ENCODE results near the gene EML1. TPM values are rescaled to one million over a fixed set of nuclear protein-coding genes. Genes with fewer than 3 reads are reported as not detected.

The EML1 gene
- total RNA-seq, 5 donors from 2014 or later (not counting 1 experiment from before 2014, with no cell fraction given): 0.53 to 1.4 (median 0.60) TPM; not detected in 2

DNA sequence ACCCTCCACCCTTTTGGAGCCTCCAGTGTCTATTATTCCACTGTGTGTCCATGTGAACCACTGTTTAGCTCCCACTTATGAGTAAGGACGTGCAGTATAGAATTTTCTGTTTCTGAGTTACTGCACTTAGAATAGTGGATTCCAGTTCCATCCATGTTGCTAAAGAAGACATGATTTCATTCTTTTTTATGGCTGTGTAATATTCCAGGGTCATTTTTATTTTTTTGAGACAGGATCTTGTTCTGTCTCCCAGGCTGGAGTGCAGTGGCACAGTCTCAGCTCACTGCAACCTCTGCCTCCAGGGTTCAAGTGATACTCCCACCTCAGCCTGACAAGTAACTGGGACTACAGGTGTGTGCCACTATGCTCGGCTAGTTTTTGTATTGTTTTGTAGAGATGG, 31.6 kb downstream of the EML1 start:
- H3K36me3 ChIP-seq (ENCODE audit: control insufficient read depth in 2 of 2, extremely low read depth in 1 of 2, insufficient read depth in 1 of 2, low read length in 1 of 2): no peaks in the 10 kb centered on the region

DNA sequence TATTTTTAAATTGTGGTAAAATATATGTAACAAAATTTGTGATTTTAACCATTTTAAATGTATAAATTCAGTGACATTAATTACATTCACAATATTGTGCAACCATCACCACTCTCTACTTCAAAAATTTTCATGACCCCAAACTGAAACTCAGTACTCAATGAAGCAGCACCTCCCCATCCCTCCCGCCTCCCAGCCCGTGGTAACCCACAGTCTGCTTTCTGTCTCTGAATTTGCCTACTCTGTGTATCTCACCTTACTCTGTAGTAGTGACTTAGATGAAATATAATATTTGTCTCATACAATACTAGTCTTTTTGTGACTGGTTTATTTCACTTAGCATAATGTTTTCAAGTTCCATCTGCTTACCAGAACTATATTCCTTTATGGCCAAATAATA, 36.2 kb downstream of the EML1 start:
- H3K4me1 Mint-ChIP-seq: no peaks in the 10 kb centered on the region
- H3K27me3 Mint-ChIP-seq: peaks cover 51% of the 10 kb centered on the region in 2 donors
- H3K4me3 Mint-ChIP-seq: no peak overlapping the region
- H3K27ac Mint-ChIP-seq: no peak overlapping the region
- Histone ChIP-seq H3K4me3 (ENCODE audit: control insufficient read depth in 1 of 2, extremely low read depth in 1 of 2, low read length in 1 of 2) (no peak overlapping the region), H3K9me3 (no peaks in the 10 kb centered on the region), H3K27me3 (replicated peaks in 1 of 2; ENCODE audit: control insufficient read depth in 2 of 2, extremely low read depth in 1 of 2, insufficient read depth in 2 of 2, low read length in 1 of 2) (peaks cover 8 to 18% of the 10 kb centered on the region in 2 experiments), H3K36me3 (ENCODE audit: control insufficient read depth in 2 of 2, extremely low read depth in 1 of 2, insufficient read depth in 1 of 2, low read length in 1 of 2) (no peaks in the 10 kb centered on the region), H3K4me1 (ENCODE audit: control insufficient read depth in 1 of 2, extremely low read depth in 1 of 2, insufficient read depth in 2 of 2, low read length in 2 of 2) (no peaks in the 10 kb centered on the region), H3K27ac (ENCODE audit: low read length) (no peak overlapping the region)
- WGBS (ENCODE audit: insufficient coverage): no CpG with 5 or more reads among the region's 2 CpGs
- ATAC-seq (replicated peaks in 1 of 4) (no peak), DNase-seq (no peak)
- no peaks in the 10 kb centered on the region for H3K36me3 Mint-ChIP-seq
- POLR2A ChIA-PET: no interaction called here
- CTCF ChIA-PET: no interaction called here
- no peaks in the 10 kb centered on the region for H3K9me3 Mint-ChIP-seq

More for the DNA sequence above, 31.6 kb downstream of the EML1 start:
- no peak overlapping the region for H3K4me3 ChIP-seq (ENCODE audit: control insufficient read depth in 1 of 2, extremely low read depth in 1 of 2, low read length in 1 of 2)
- Mint-ChIP-seq H3K27ac (no peak overlapping the region), H3K36me3 (no peaks in the 10 kb centered on the region), H3K4me1 (peaks cover 18 to 21% (median 19%) of the 10 kb centered on the region in 3 donors), H3K4me3 (no peak overlapping the region), H3K27me3 (peaks cover 39 to 41% of the 10 kb centered on the region in 2 donors), H3K9me3 (no peaks in the 10 kb centered on the region)
- ChIA-PET CTCF (interaction anchor here in 1 of 2 donors (0.6 kb wide), 1 partner anchor 10 kb away, joined by 3 read pairs; no protein-coding TSS in a partner anchor), POLR2A (no interaction called here)
- no peak overlapping the region for H3K27ac ChIP-seq (ENCODE audit: low read length)
- peaks cover 10 to 32% of the 10 kb centered on the region in 2 experiments for H3K27me3 ChIP-seq (replicated peaks in 1 of 2; ENCODE audit: control insufficient read depth in 2 of 2, extremely low read depth in 1 of 2, insufficient read depth in 2 of 2, low read length in 1 of 2)
- WGBS (ENCODE audit: insufficient coverage): no CpG with 5 or more reads among the region's 2 CpGs
- no peaks in the 10 kb centered on the region for H3K9me3 ChIP-seq
- peaks cover 0 to 9% of the 10 kb centered on the region in 2 experiments for H3K4me1 ChIP-seq (ENCODE audit: control insufficient read depth in 1 of 2, extremely low read depth in 1 of 2, insufficient read depth in 2 of 2, low read length in 2 of 2)
- DNase-seq (no peak), ATAC-seq (replicated peaks in 1 of 4) (no peak)

DNA sequence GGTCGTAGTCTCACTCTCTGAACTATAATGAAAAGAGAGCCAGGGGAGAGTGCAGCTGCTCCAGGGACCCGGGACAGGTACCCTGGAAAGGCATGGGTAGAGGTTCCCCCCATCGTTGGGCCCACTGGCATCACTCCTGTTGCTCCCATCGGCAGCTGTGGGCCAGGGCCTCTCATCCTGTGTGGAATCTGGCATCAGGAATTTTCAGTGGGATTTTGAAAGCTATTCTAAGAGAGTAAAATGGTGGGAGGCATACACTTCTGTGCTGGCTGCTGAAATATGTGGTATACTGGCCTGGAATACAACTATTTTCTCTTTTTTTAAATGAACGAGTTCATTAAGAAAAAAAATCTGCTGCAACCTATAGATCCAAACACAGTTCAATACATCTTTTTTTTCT, 38.1 kb downstream of the EML1 start:
- Mint-ChIP-seq H3K36me3 (no peaks in the 10 kb centered on the region), H3K9me3 (no peaks in the 10 kb centered on the region), H3K27ac (no peak overlapping the region), H3K27me3 (peaks cover 55 to 62% of the 10 kb centered on the region in 2 donors), H3K4me1 (no peaks in the 10 kb centered on the region), H3K4me3 (no peak overlapping the region)
- Histone ChIP-seq H3K36me3 (ENCODE audit: control insufficient read depth in 2 of 2, extremely low read depth in 1 of 2, insufficient read depth in 1 of 2, low read length in 1 of 2) (no peaks in the 10 kb centered on the region), H3K27ac (ENCODE audit: low read length) (no peak overlapping the region), H3K9me3 (no peaks in the 10 kb centered on the region), H3K27me3 (replicated peaks in 1 of 2; ENCODE audit: control insufficient read depth in 2 of 2, extremely low read depth in 1 of 2, insufficient read depth in 2 of 2, low read length in 1 of 2) (peaks cover 8 to 19% of the 10 kb centered on the region in 2 experiments), H3K4me1 (ENCODE audit: control insufficient read depth in 1 of 2, extremely low read depth in 1 of 2, insufficient read depth in 2 of 2, low read length in 2 of 2) (no peaks in the 10 kb centered on the region), H3K4me3 (ENCODE audit: control insufficient read depth in 1 of 2, extremely low read depth in 1 of 2, low read length in 1 of 2) (no peak overlapping the region)
- DNase-seq (no peak), ATAC-seq (replicated peaks in 1 of 4) (no peak)
- WGBS (ENCODE audit: insufficient coverage): 76% methylated on average over 4 of the region's 5 CpGs
- POLR2A ChIA-PET: no interaction called here
- CTCF ChIA-PET: no interaction called here

DNA sequence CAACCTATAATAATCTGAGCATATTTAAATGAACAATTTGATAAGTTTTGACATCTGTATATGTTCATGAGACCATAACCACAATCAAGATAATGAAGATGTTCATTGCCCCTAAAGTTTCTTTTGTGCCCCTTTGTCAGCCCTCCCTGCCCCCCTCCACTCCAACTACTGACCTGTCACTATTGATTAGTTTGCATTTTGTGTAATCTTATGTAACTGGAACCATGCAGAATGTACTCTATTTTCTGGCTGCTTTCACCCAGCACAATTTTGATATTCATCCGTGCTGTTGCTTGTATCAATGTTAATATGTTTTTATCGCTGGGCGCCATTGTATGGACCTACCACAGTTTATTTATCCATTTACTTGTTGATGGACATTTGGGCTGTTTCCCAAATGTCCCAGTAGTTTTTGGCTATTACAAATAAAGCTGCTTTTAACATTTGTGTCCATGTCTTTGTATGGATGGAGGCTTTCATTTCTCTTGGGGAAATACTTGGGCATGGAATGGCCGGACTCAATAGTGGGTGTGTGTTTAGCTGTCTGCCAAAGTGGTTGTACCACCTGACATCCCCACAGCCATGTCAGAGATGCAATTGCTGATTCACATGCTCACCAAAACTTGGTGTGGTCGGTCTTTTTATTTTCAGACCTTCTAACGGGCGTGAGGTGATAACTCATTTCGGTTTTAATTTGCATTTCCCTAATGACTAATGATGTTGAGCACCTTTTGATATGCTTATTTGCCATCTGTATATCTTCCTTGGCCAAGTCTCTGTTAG, 38.9 kb downstream of the EML1 start:
- peaks cover 56 to 60% of the 10 kb centered on the region in 2 donors for H3K27me3 Mint-ChIP-seq
- ATAC-seq (replicated peaks in 1 of 4): no peak
- Histone ChIP-seq H3K9me3 (no peaks in the 10 kb centered on the region), H3K27ac (ENCODE audit: low read length) (no peak overlapping the region), H3K27me3 (replicated peaks in 1 of 2; ENCODE audit: control insufficient read depth in 2 of 2, extremely low read depth in 1 of 2, insufficient read depth in 2 of 2, low read length in 1 of 2) (peaks cover 10 to 21% of the 10 kb centered on the region in 2 experiments), H3K36me3 (ENCODE audit: control insufficient read depth in 2 of 2, extremely low read depth in 1 of 2, insufficient read depth in 1 of 2, low read length in 1 of 2) (no peaks in the 10 kb centered on the region), H3K4me1 (ENCODE audit: control insufficient read depth in 1 of 2, extremely low read depth in 1 of 2, insufficient read depth in 2 of 2, low read length in 2 of 2) (no peaks in the 10 kb centered on the region), H3K4me3 (ENCODE audit: control insufficient read depth in 1 of 2, extremely low read depth in 1 of 2, low read length in 1 of 2) (no peak overlapping the region)
- no peaks in the 10 kb centered on the region for H3K4me1 Mint-ChIP-seq
- no peaks in the 10 kb centered on the region for H3K9me3 Mint-ChIP-seq
- no peak overlapping the region for H3K4me3 Mint-ChIP-seq
- H3K36me3 Mint-ChIP-seq: no peaks in the 10 kb centered on the region
- no peak overlapping the region for H3K27ac Mint-ChIP-seq
- ChIA-PET POLR2A (no interaction called here), CTCF (interaction anchor here in 1 of 2 donors (1.1 kb wide), 1 partner anchor 14 kb away, joined by 3 read pairs; no protein-coding TSS in a partner anchor)
- 17% methylated on average over 1 of the region's 8 CpGs for WGBS (ENCODE audit: insufficient coverage)
- no peak for DNase-seq

DNA sequence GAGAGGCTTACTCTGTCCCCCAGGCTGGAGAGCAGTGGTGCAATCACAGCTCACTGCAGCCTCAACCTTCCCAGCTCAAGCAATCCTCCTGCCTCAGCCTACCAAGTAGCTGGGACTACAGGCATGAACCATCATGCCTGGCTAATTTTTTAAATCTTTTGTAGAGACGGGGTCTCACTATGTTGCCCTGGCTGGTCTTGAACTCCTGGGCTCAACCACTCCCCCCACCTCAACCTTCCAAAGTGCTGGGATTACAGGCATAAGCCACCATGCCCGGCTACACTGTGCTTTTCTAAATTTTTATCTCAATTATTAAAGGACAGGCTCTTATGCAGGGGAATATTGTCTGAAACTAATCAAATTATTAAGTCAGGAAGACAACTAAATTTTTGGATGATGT, 44.6 kb downstream of the EML1 start:
- ATAC-seq (replicated peaks in 1 of 4): no peak
- H3K9me3 Mint-ChIP-seq: no peaks in the 10 kb centered on the region
- ChIA-PET POLR2A (no interaction called here), CTCF (no interaction called here)
- Histone ChIP-seq H3K27me3 (replicated peaks in 1 of 2; ENCODE audit: control insufficient read depth in 2 of 2, extremely low read depth in 1 of 2, insufficient read depth in 2 of 2, low read length in 1 of 2) (peaks cover 10 to 39% of the 10 kb centered on the region in 2 experiments), H3K4me3 (ENCODE audit: control insufficient read depth in 1 of 2, extremely low read depth in 1 of 2, low read length in 1 of 2) (no peak overlapping the region), H3K9me3 (no peaks in the 10 kb centered on the region), H3K36me3 (ENCODE audit: control insufficient read depth in 2 of 2, extremely low read depth in 1 of 2, insufficient read depth in 1 of 2, low read length in 1 of 2) (no peaks in the 10 kb centered on the region), H3K27ac (ENCODE audit: low read length) (no peak overlapping the region), H3K4me1 (ENCODE audit: control insufficient read depth in 1 of 2, extremely low read depth in 1 of 2, insufficient read depth in 2 of 2, low read length in 2 of 2) (no peaks in the 10 kb centered on the region)
- no peaks in the 10 kb centered on the region for H3K36me3 Mint-ChIP-seq
- DNase-seq: no peak
- WGBS (ENCODE audit: insufficient coverage): 60% methylated on average over 1 of the region's 2 CpGs
- H3K4me1 Mint-ChIP-seq: no peaks in the 10 kb centered on the region
- H3K27ac Mint-ChIP-seq: no peak overlapping the region
- peaks cover 65 to 71% of the 10 kb centered on the region in 2 donors for H3K27me3 Mint-ChIP-seq
- H3K4me3 Mint-ChIP-seq: no peak overlapping the region

DNA sequence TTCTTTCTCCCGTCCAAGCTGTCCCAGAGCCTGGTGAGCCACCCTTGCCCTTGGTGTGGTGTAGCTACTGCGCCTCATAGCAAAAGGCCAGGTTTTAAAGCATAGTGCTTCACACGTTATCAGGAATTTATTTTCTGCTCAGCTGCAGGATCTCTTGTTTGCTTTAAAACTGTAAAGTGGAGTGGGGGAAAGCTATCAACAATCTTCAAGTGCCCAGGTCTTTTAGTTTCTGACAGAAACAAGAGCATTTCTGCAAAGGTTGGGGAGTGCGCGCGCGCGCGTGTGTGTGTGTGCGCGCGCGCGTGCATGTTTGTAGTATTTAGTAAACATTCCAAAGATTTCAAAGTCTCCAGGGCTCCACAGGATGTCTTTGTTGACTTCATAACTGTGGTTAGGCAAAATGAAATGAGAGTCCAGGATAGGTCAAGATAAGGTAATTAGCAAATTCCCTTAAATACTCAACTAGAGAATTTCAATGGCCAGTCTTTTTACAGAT, 45.5 kb downstream of the EML1 start:
- Histone ChIP-seq H3K4me1 (ENCODE audit: control insufficient read depth in 1 of 2, extremely low read depth in 1 of 2, insufficient read depth in 2 of 2, low read length in 2 of 2) (no peaks in the 10 kb centered on the region), H3K36me3 (ENCODE audit: control insufficient read depth in 2 of 2, extremely low read depth in 1 of 2, insufficient read depth in 1 of 2, low read length in 1 of 2) (no peaks in the 10 kb centered on the region), H3K27me3 (replicated peaks in 1 of 2; ENCODE audit: control insufficient read depth in 2 of 2, extremely low read depth in 1 of 2, insufficient read depth in 2 of 2, low read length in 1 of 2) (peaks cover 13 to 42% of the 10 kb centered on the region in 2 experiments), H3K9me3 (no peaks in the 10 kb centered on the region), H3K27ac (ENCODE audit: low read length) (no peak overlapping the region), H3K4me3 (ENCODE audit: control insufficient read depth in 1 of 2, extremely low read depth in 1 of 2, low read length in 1 of 2) (no peak overlapping the region)
- WGBS (ENCODE audit: insufficient coverage): 82% methylated on average over 3 of the region's 14 CpGs
- Mint-ChIP-seq H3K4me1 (no peaks in the 10 kb centered on the region), H3K36me3 (no peaks in the 10 kb centered on the region), H3K27ac (no peak overlapping the region), H3K4me3 (no peak overlapping the region), H3K27me3 (peaks cover 60 to 66% of the 10 kb centered on the region in 2 donors), H3K9me3 (no peaks in the 10 kb centered on the region)
- DNase-seq (no peak), ATAC-seq (replicated peaks in 1 of 4) (no peak)
- ChIA-PET POLR2A (no interaction called here), CTCF (interaction anchor here in 1 of 2 donors (0.6 kb wide), 1 partner anchor 16 kb away, joined by 3 read pairs; no protein-coding TSS in a partner anchor)
